GM18505 (cell line): Measurements from ENCODE around the gene ARL9.
A peak's percentile ranks its signal among the peaks of the same experiment; 100 is the strongest.
"Not testable (repeated sequence)": the region's sequence is repeated elsewhere in the genome, so short reads cannot be mapped to it uniquely, and the experiment has no call there.

Experiments
- ATAC-seq: cut with Tn5 transposase; IDR thresholded peaks from one replicate; pipeline ENCODE4 v1.9.1; 2021; ENCODE audit not compliant: unreplicated experiment
- POLR2A ChIP-seq: IDR thresholded peaks from 4 replicates; pipeline ENCODE4 v1.6.1; 2011; ENCODE audit warnings: borderline replicate concordance; ENCODE audit not compliant: insufficient read depth, insufficient read length; ENCODE audit errors: extremely low read depth

ARL9 gene, protein sequence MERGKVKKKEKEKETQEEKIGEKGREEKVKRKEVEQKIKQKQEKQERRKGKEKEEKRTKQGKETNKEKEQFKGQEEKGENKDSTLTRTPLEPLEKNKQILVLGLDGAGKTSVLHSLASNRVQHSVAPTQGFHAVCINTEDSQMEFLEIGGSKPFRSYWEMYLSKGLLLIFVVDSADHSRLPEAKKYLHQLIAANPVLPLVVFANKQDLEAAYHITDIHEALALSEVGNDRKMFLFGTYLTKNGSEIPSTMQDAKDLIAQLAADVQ

GRCh38 chr4:56505269-56506130, at the start of gene ARL9:
TSS of gene ARL9 (plus strand) at chr4:56505791. CDS start at chr4:56505863, 72 bp downstream.
- peak; percentile 73 for ATAC-seq
- no peak for TF ChIP-seq POLR2A

GRCh38 chr4:56460085-56460484, 45.5 kb upstream of the ARL9 start:
- no peak for ATAC-seq
- no peak for TF ChIP-seq POLR2A

GRCh38 chr4:56462157-56462556, 43.4 kb upstream of the ARL9 start:
- no peak for TF ChIP-seq POLR2A
- no peak for ATAC-seq

DNA sequence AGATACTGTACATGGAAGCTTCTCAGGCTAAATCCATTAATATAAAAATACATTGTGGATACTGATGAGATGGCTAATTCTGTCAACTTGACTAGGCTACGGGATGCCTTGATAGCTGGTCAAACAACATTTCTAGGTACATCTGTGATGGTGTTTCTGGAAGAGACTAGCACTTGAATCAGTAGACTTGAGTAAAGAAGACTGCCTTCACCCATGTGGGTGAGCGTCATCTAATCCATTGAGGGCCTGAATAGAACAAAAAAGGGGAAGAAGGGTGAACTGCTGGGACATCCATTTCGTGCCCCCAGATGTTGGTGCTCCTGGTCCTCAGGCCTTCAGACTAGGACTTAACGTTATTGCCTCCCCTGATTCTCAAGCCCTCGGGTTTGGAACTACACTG, 41.9 kb upstream of the ARL9 start:
- no peak for ATAC-seq
- TF ChIP-seq POLR2A = peak; percentile 37

DNA sequence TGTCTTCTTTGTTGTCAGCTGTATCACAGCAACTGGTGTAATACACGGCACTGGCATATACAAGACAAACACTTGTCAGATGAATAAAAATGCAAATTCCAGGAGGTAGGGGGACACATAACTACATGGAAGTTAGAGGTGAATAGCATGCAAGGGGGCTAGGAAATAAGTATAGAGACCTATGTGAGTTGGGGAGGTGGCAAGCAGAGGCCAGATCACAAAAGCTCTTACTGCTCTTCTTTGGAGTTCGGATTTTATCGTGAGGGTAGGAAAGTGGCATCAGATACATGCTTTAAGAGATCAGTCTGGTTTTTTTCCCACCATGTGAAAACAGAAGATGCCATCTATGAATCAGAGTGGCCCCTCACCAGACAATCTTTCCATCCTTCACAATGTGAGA, 41.0 kb upstream of the ARL9 start:
- no peak for TF ChIP-seq POLR2A
- no peak for ATAC-seq

- ATAC-seq = no peak
- no peak for TF ChIP-seq POLR2A
These were observed 39.8 kb upstream of the ARL9 start for GRCh38 chr4:56465599-56466295.

DNA sequence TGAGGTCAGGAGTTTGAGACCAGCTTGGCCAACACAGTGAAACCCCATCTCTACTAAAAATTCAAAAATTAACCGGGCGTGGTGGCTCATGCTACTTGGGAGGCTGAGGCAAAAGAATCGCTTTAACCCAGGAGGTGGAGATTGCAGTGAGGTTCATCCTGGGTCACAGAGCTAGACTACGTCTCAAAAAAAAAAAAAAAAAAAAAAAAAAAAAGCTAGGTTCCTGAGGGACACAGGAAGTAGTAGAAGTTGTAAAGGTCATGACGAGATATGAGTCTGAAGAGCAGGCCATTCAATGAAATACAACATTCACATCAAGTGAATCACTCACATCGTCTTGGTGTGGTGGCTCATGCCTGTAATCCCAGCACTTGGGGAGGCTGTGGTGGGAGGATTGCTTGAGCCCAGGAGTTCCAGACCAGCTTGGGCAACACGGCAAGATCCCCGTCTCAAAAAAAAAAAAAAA, 39.3 kb upstream of the ARL9 start:
- not testable (repeated sequence) for ATAC-seq
- peak; percentile 17 for TF ChIP-seq POLR2A

DNA sequence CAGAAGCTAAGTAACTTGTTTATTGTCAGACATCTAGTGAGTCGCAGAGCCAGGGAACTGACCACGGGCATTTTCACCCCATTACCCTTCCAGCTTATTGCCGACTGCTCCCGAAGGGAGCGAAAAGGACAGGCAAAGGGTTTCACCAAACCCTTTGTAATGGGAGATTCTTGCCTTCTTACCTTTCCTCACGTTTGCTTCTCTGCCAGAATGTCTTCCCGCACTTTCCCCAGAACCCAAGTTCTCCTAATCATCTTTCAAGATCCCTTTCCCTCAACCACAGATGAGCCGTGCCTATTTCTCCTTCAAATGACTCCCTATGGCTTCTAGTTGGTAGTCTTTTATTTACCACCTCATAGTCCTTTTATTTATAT, 38.7 kb upstream of the ARL9 start:
- no peak for TF ChIP-seq POLR2A
- ATAC-seq = no peak

GRCh38 chr4:56467284-56468096, 38.1 kb upstream of the ARL9 start, which contains the start of gene SRP72:
TSS of gene SRP72 (plus strand) at chr4:56467617. CDS start at chr4:56467636, 19 bp downstream.
- peak; percentile 86 for TF ChIP-seq POLR2A
- ATAC-seq = peak; percentile 95

DNA sequence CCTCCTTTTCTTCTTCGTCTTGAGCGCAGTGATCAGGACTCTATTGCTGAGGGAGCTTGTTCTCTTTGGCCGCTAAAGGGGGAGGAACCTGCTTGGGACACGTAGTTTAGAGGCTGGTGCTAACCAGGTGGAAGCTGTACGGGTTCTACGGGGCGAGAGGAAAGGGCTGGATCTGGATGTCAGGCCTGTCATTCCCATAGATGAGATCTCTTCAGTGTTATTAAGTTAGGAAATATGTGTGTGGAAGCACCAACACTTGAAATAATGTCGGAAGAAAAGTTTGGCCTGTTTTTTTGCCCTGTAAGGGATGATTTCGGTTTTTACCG, 37.5 kb upstream of the ARL9 start:
- TF ChIP-seq POLR2A = no peak

DNA sequence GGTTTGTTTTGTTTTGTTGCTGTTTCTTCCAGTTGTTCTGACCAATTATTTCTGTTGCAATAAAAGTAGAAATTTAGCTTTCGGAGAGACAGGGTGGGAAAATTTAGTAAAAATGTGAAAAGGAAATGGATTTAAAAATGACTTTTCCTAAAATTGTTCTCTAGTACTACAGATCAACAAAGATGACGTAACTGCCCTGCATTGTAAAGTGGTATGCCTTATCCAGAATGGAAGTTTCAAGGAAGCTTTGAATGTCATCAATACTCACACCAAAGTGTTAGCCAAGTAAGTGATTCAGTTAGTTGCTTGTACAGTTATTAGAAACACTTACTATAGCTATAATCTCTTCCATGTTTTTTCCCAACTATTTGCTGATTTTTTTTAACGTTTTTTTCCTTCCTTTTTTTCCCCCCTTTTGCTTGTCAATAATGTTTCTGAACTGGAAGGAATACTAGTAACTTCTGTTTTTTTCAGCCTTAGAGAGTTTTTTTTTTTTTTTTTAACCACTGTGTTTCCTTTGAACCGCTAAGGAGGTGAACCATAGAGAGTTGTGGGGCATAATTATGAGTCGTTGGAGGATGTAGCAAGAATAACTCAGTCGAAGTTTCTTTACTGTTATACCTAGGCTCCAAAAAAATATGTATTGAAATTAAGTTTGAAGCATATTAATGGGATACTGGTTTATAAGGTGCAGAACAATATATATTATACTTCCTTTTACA, 35.9 kb upstream of the ARL9 start:
- no peak for ATAC-seq
- TF ChIP-seq POLR2A = no peak

More for the DNA sequence above, 37.5 kb upstream of the ARL9 start:
- ATAC-seq = peak; percentile 38

DNA sequence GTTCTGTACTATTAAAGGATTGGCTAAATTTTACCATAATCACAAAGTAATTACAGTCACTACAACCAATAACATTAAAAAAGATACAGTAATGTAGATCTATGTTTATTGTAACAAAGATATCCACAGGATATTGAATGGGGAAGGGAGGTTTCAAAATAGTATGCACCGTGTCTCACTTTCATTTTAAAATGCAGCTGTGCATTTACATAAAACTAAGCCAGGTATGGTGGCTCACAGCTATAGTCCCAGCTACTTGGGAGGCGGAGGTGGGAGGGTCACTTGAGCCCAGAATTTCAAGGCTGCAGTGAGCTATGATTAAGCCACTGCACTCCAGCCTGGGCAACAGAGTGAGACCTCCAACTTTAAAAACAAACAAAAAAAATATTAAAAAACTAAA, 29.7 kb upstream of the ARL9 start:
- peak; percentile 86 for ATAC-seq
- TF ChIP-seq POLR2A = no peak
